Fibroblast of villous mesenchyme (primary cell): ENCODE data around the gene TMEM167A. TPM values are rescaled to one million over a fixed set of nuclear protein-coding genes. Genes with fewer than 3 reads are reported as not detected.
A peak's percentile ranks its signal among the peaks of the same experiment; 100 is the strongest.

Experiments used
- DNase-seq: peaks from one replicate; pipeline ENCODE4 v3.0.0-alpha.2; 2010; ENCODE audit warnings: low read depth
- H3K4me3 ChIP-seq: 2 replicates; pipeline ENCODE4 v1.5.1; 2011; ENCODE audit warnings: low read depth, mild to moderate bottlenecking, low read length
- CTCF ChIP-seq: IDR thresholded peaks from 2 replicates; pipeline ENCODE4 v1.5.1; 2012; ENCODE audit warnings: low read depth, mild to moderate bottlenecking, low read length; ENCODE audit not compliant: insufficient read depth
- total RNA-seq: library from RNA; depleted of rRNA; stranded (reverse); fragments of >200 nt; gene quantifications from 2 replicates; pipeline ENCODE4 v1.2.3, GENCODE V29; 2012

TMEM167A gene
- total RNA-seq, 1 donor: 91.1 TPM

GRCh38 chr5:83115816-83116215, 38.6 kb upstream of the TMEM167A start:
- no peak for DNase-seq
- no peak overlapping the region for H3K4me3 ChIP-seq
- TF ChIP-seq CTCF: no peak

DNA sequence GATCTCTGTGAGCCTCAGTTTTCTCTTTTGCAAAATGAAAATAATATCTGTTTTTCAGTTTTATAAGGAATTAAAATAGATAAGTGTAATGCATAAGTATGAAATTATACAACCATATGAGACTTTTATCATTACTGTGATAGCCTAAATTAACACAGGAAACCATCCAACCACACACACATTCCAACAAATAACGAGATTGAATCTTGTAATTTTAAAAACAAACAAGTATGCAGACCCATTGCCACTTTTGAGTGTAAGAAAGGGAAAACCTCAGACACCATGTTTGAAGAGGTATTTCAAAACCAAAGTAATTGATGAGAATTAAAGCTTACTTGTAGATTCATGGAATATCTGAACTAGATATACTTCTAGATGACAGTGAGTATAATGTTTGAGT, 32.2 kb upstream of the TMEM167A start:
- no peak for DNase-seq
- H3K4me3 ChIP-seq: no peak overlapping the region
- TF ChIP-seq CTCF: no peak

GRCh38 chr5:83107692-83108420, 30.7 kb upstream of the TMEM167A start:
- DNase-seq: no peak
- no peak for TF ChIP-seq CTCF
- H3K4me3 ChIP-seq: no peak overlapping the region

DNA sequence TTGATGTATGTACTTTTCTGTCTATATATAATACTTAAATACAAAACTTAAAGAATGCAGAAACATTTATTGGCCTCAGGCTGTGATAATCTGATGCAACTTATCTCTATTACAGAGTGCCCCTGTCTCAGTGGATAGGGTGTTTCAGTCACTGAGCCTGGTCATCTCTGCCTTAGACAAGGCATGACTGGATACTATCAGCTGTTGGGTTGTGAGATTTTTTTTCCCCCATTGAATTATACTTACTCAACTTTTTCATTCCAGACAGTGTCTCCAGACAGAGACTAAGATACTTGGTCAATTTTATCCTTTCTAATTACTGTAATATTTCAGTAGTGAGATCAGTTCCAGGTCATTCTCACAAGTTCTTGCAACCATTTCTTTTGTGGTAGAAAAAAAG, 26.8 kb upstream of the TMEM167A start:
- no peak overlapping the region for H3K4me3 ChIP-seq
- no peak for TF ChIP-seq CTCF
- DNase-seq: peak; percentile 42

GRCh38 chr5:83102364-83102980, 25.3 kb upstream of the TMEM167A start:
- peak; percentile 82 for DNase-seq
- H3K4me3 ChIP-seq: no peak overlapping the region
- TF ChIP-seq CTCF: no peak

GRCh38 chr5:83101514-83101913, 24.3 kb upstream of the TMEM167A start:
- no peak for TF ChIP-seq CTCF
- H3K4me3 ChIP-seq: no peak overlapping the region
- no peak for DNase-seq
